K562 (cell line): ENCODE measurements around the gene MINDY3. TPM values are rescaled to one million over a fixed set of nuclear protein-coding genes. Genes with fewer than 3 reads are reported as not detected.
"Not testable (repeated sequence)": the region's sequence is repeated elsewhere in the genome, so short reads cannot be mapped to it uniquely, and the experiment has no call there.

Experiments used
- ATAC-seq: fragments of 200-7000 bp; cut with Tn5 transposase; 3 replicates; pipeline ENCODE4 v1.9.1; 2020; ENCODE audit warnings: moderate library complexity
- BruUV-seq: library from RNA; stranded (reverse); fragments of 400-500 nt; replicated peaks from 2 replicates; lab custom pipeline; 2021; lab: Mats Ljungman, UMichigan
- CTCF ChIA-PET: fragments of 300-600 bp; formaldehyde crosslinking; extraction: SDS; loops from one replicate; lab custom pipeline; 2021; ENCODE audit warnings: low intra/inter-chr PET ratio; lab: Yijun Ruan, JAX
- POLR2A ChIA-PET: fragments of 300-600, 350-650 bp; sonication (Branson Sonifier 250); formaldehyde crosslinking; extraction: SDS; loops from one replicate; lab custom pipeline; 2021; ENCODE audit warnings: antibody characterized with exemption, inconsistent platforms; lab: Yijun Ruan, JAX
- DNase-seq, 4 experiments: peaks; one replicate each; pipeline versions ENCODE4 v3.0.0 to v3.0.0-alpha.2; 2011 to 2018; ENCODE audit warnings: low spot score in 3 of 4, mixed read lengths in 3 of 4; ENCODE audit errors: extremely low read depth in 1 of 4
- FAIRE-seq: peaks from 2 replicates; lab custom pipeline; 2011; peaks lifted over from hg19 to GRCh38; lab: Jason Lieb, UNC
- H2AFZ ChIP-seq: 2 replicates; pipeline ENCODE4 v1.6.0; 2011; ENCODE audit warnings: low read depth, low read length, control low read depth, inconsistent platforms
- H3K27ac ChIP-seq: fragments of 200-600 bp; 3 replicates; pipeline ENCODE4 v1.8.0; 2011; ENCODE audit warnings: low read depth, mild to moderate bottlenecking, control low read depth, inconsistent platforms, low read length, moderate library complexity, mixed read lengths; ENCODE audit errors: extremely low read depth
- H3K27me3 ChIP-seq, 2 experiments: fragments of 300-600 bp in 1 of 2; 2 replicates in 1 of 2; 3 replicates in 1 of 2; pipeline versions ENCODE4 v1.6.0 to v1.8.0; 2011; ENCODE audit warnings: inconsistent platforms in 2 of 2, low read length in 2 of 2, mild to moderate bottlenecking in 1 of 2, mixed read lengths in 1 of 2, moderate library complexity in 1 of 2; ENCODE audit not compliant: control insufficient read depth in 2 of 2, insufficient read depth in 2 of 2
- H3K36me3 ChIP-seq: fragments of 300-600 bp; 3 replicates; pipeline ENCODE4 v1.8.0; 2011; ENCODE audit warnings: mild to moderate bottlenecking, low read length, inconsistent platforms; ENCODE audit not compliant: control insufficient read depth, insufficient read depth
- H3K4me1 ChIP-seq, 2 experiments: fragments of 200-600 bp in 1 of 2; replicated peaks in 1 of 2; 2 replicates in 1 of 2; 3 replicates in 1 of 2; pipeline versions ENCODE4 v1.5.1 to v1.8.0; 2011; ENCODE audit warnings: inconsistent platforms in 2 of 2, low read length in 2 of 2, mild to moderate bottlenecking in 1 of 2, mixed read lengths in 1 of 2, moderate library complexity in 1 of 2; ENCODE audit not compliant: control insufficient read depth in 2 of 2, insufficient read depth in 2 of 2
- H3K4me2 ChIP-seq: 2 replicates; pipeline ENCODE4 v1.6.1; 2011; ENCODE audit warnings: low read length, control low read depth, inconsistent platforms, mixed read lengths; ENCODE audit not compliant: insufficient read depth
- H3K4me3 ChIP-seq: fragments of 200-600 bp; sonication (generic), shearing (Covaris generic); 2 replicates; pipeline ENCODE4 v1.5.1; 2016; ENCODE audit warnings: control low read depth, inconsistent platforms
- H3K79me2 ChIP-seq: fragments of 200-600 bp; 3 replicates; pipeline ENCODE4 v1.8.0; 2011; ENCODE audit warnings: low read length, inconsistent platforms; ENCODE audit not compliant: control insufficient read depth, insufficient read depth
- H3K9ac ChIP-seq, 2 experiments: 2 replicates each; pipeline versions ENCODE4 v1.6.0 to v1.6.1; 2011; ENCODE audit warnings: low read depth in 2 of 2, low read length in 2 of 2, control low read depth in 1 of 2, inconsistent platforms in 1 of 2, mild to moderate bottlenecking in 1 of 2, mixed read lengths in 1 of 2; ENCODE audit not compliant: insufficient read depth in 1 of 2
- H3K9me1 ChIP-seq: one replicate; pipeline ENCODE4 v1.6.0; 2011; ENCODE audit warnings: inconsistent platforms, mild to moderate bottlenecking, low read length, moderate library complexity; ENCODE audit not compliant: control insufficient read depth, insufficient read depth
- H3K9me3 ChIP-seq: replicated peaks from 2 replicates; pipeline ENCODE4 v1.5.1; 2011; ENCODE audit warnings: low read depth, low read length, inconsistent platforms; ENCODE audit not compliant: control insufficient read depth, insufficient read depth
- H4K20me1 ChIP-seq: replicated peaks from 2 replicates; pipeline ENCODE4 v1.6.1; 2011; ENCODE audit warnings: low read length, inconsistent platforms, mixed read lengths; ENCODE audit not compliant: control insufficient read depth, insufficient read depth
- RBM25 ChIP-seq: fragments of 200-400 bp; formaldehyde crosslinking; IDR thresholded peaks from 2 replicates; pipeline ENCODE4 v1.6.1; 2018; ENCODE audit warnings: low read length, low read depth, moderate library complexity; ENCODE audit not compliant: severe bottlenecking
- ZNF146 ChIP-seq: IDR thresholded peaks from one replicate; pipeline ENCODE4 v1.6.1; 2018; ENCODE audit warnings: missing compliant biosample characterization; ENCODE audit not compliant: unreplicated experiment
- ZNF507 ChIP-seq: conservative IDR thresholded peaks from 2 replicates; pipeline ENCODE4 v1.6.1; 2017; ENCODE audit warnings: missing genetic modification characterization, missing compliant biosample characterization
- WGBS: fragments of 100-300 bp; shearing (Covaris generic); methylation state at CpG from one replicate; pipeline ENCODE4 v1.1.6; 2016; ENCODE audit warnings: low coverage, mixed read lengths; ENCODE audit not compliant: insufficient coverage; ENCODE audit errors: missing lambda C conversion rate; 5-methylcytosine and 5-hydroxymethylcytosine counted together
- in situ Hi-C: fragments of 300-500 bp; cut with MboI; formaldehyde crosslinking; loops from 4 replicates; pipeline ENCODE4 v1.15.0; 2018; ENCODE audit warnings: inconsistent platforms, mixed read lengths
- intact Hi-C: fragments of 100-400 bp; cut with micrococcal nuclease; formaldehyde crosslinking; loops from 2 replicates; pipeline ENCODE4 v1.14.2; 2022
- polyA plus RNA-seq, 8 experiments: library from polyadenylated mRNA; depleted of rRNA in 4 of 8; stranded (reverse) in 5 of 8; unstranded in 3 of 8; fragments of >200 nt; fragmentation: Nextera tagmentation in 2 of 8; fragmentation: Illumina TruSeq in 1 of 8; extraction: Ambion mirVana in 2 of 8; extraction: Trizol in 1 of 8; gene quantifications; 2 replicates each; pipeline versions ENCODE4 v1.2.1 to v1.2.3, GENCODE V29; 2011 to 2014; ENCODE audit warnings: inconsistent platforms in 1 of 8, missing spikeins in 1 of 8
- total RNA-seq, 7 experiments: library from RNA; depleted of rRNA in 6 of 7; stranded (reverse); fragments of >200 nt in 6 of 7; fragmentation: Illumina TruSeq in 2 of 7; extraction: Trizol in 2 of 7; gene quantifications; 2 replicates each; pipeline versions ENCODE4 v1.2.1 to v1.2.3, GENCODE V29; 2011 to 2021; ENCODE audit warnings: low replicate concordance in 1 of 7

Gene MINDY3
- total and polyA plus RNA-seq, 9 of the 15 experiments (the other 6 are each of a cell fraction or from before 2014, with no cell fraction given): 14.0 to 35.9 (median 23.6) TPM

DNA sequence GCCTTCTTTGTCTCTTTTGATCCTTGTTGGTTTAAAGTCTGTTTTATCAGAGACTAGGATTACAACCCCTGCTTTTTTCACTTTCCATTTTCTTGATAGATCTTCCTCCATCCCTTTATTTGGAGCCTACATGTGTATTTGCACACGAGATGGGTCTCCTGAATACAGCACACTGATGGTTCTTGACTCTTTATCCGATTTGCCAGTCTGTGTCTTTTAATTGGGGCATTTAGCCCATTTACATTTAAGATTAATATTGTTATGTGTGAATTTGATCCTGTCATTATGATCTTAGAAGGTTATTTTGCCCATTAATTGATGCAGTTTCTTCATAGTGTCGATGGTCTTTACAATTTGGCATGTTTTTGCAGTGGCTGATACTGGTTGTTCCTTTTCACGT lies 16.0 kb upstream of the MINDY3 start:
- in situ Hi-C loops: loop anchor here (25.0 kb wide), 1 partner anchor 936 kb away; the partner anchor contains the start of gene RSU1
- H4K20me1 ChIP-seq, intact Hi-C loops, H3K9me1 ChIP-seq, H3K27ac ChIP-seq, CTCF ChIA-PET, FAIRE-seq, H3K4me2 ChIP-seq, BruUV-seq, H3K79me2 ChIP-seq, H3K27me3 ChIP-seq, H2AFZ ChIP-seq, H3K9me3 ChIP-seq, H3K9ac ChIP-seq, DNase-seq, H3K4me1 ChIP-seq, H3K36me3 ChIP-seq, ATAC-seq, H3K4me3 ChIP-seq, POLR2A ChIA-PET: not testable (repeated sequence)
- 6% methylated on average over 4 of the region's 4 CpGs for WGBS
- peak; percentile 87 for TF ChIP-seq ZNF507 (tag)

DNA sequence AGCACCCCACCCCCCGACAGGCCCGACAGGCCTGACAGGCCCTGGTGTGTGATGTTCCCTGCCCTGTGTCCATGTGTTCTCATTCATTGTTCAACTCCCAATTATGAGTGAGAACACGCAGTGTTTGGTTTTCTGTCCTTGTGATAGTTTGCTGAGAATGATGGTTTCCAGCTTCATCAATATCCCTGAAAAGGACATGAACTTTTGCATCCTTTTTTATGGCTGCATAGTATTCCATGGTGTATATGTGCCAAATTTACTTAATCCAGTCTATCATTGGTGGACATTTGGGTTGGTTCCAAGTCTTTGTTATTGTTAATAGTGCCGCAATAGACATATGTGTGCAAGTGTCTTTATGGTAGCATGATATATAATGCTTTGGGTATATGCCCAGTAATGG lies 12.3 kb upstream of the MINDY3 start:
- H3K79me2 ChIP-seq, H3K9me3 ChIP-seq, H3K4me1 ChIP-seq, in situ Hi-C loops, ATAC-seq, H3K4me3 ChIP-seq, CTCF ChIA-PET, H3K27ac ChIP-seq: not testable (repeated sequence)
- 24% methylated on average over 4 of the region's 4 CpGs for WGBS
- TF ChIP-seq ZNF146 (peak; percentile 88), RBM25 (peak; percentile 16)
- TF ChIP-seq, all 486 proteins: peak for 2; not testable (repeated sequence) for 484
- H3K9me1 ChIP-seq, H4K20me1 ChIP-seq, H3K9ac ChIP-seq, FAIRE-seq, POLR2A ChIA-PET, BruUV-seq, intact Hi-C loops, H3K4me2 ChIP-seq, H3K27me3 ChIP-seq, H3K36me3 ChIP-seq, DNase-seq, H2AFZ ChIP-seq: not testable (repeated sequence)
